ENCODE results near the gene KIF5C. TPM values are rescaled to one million over a fixed set of nuclear protein-coding genes. Genes with fewer than 3 reads are reported as not detected.

KIF5C gene
- total RNA-seq, 6 donors from 2014 or later = 0.44 to 1.6 (median 0.85) TPM

- no peaks in the 10 kb centered on the region for H3K9me3 ChIP-seq
- WGBS, 2 donors = 85 to 91% methylated on average over 7 of the region's 7 CpGs
- no peak for DNase-seq
- no peaks in the 10 kb centered on the region for H3K27me3 ChIP-seq
- ATAC-seq (ENCODE audit: low FRiP score in 2 of 2) = no peak
- peaks cover 0 to 16% (median 10%) of the 10 kb centered on the region in 4 donors for H3K4me1 ChIP-seq
- TF ChIP-seq CTCF (IDR thresholded peaks at IDR 0.05) (no peak), POLR2A (IDR thresholded peaks at IDR 0.05) (no peak), EP300 (IDR thresholded peaks at IDR 0.05) (no peak), POLR2AphosphoS5 (IDR thresholded peaks at IDR 0.05) (no peak)
- H3K4me3 ChIP-seq = no peak overlapping the region
- H3K36me3 ChIP-seq = no peaks in the 10 kb centered on the region
- H3K27ac ChIP-seq = no peak overlapping the region
Measured at GRCh38 chr2:148967056-148967455, 92.0 kb downstream of the KIF5C start.

- H3K9me3 ChIP-seq = no peaks in the 10 kb centered on the region
- H3K27me3 ChIP-seq = no peaks in the 10 kb centered on the region
- no peaks in the 10 kb centered on the region for H3K36me3 ChIP-seq
- DNase-seq = no peak
- 65 to 66% methylated on average over 8 of the region's 8 CpGs for WGBS, 2 donors
- peaks cover 0 to 16% (median 10%) of the 10 kb centered on the region in 4 donors for H3K4me1 ChIP-seq
- TF ChIP-seq POLR2A (IDR thresholded peaks at IDR 0.05) (no peak), EP300 (IDR thresholded peaks at IDR 0.05) (no peak), CTCF (IDR thresholded peaks at IDR 0.05) (no peak), POLR2AphosphoS5 (IDR thresholded peaks at IDR 0.05) (no peak)
- H3K4me3 ChIP-seq = no peak overlapping the region
- no peak overlapping the region for H3K27ac ChIP-seq
- no peak for ATAC-seq (ENCODE audit: low FRiP score in 2 of 2)
Measured at GRCh38 chr2:148967578-148967977, 92.6 kb downstream of the KIF5C start.

- ATAC-seq (ENCODE audit: low FRiP score in 2 of 2) (no peak), DNase-seq (no peak)
- Histone ChIP-seq H3K27ac (no peak overlapping the region), H3K4me3 (no peak overlapping the region), H3K36me3 (no peaks in the 10 kb centered on the region), H3K4me1 (peaks cover 0 to 16% (median 10%) of the 10 kb centered on the region in 4 donors), H3K27me3 (no peaks in the 10 kb centered on the region), H3K9me3 (no peaks in the 10 kb centered on the region)
- 94 to 97% methylated on average over 4 of the region's 4 CpGs for WGBS, 2 donors
- TF ChIP-seq EP300 (IDR thresholded peaks at IDR 0.05) (no peak), POLR2AphosphoS5 (IDR thresholded peaks at IDR 0.05) (no peak), CTCF (IDR thresholded peaks at IDR 0.05) (no peak), POLR2A (IDR thresholded peaks at IDR 0.05) (no peak)
Measured at GRCh38 chr2:148968301-148968700, 93.3 kb downstream of the KIF5C start.

GRCh38 chr2:148968776-148969319 is 93.8 kb downstream of the KIF5C start:
- TF ChIP-seq EP300 (IDR thresholded peaks at IDR 0.05) (no peak), CTCF (IDR thresholded peaks at IDR 0.05) (no peak), POLR2A (IDR thresholded peaks at IDR 0.05) (no peak), POLR2AphosphoS5 (IDR thresholded peaks at IDR 0.05) (no peak)
- 89 to 93% methylated on average over 4 of the region's 4 CpGs for WGBS, 2 donors

GRCh38 chr2:148969659-148970061 is 94.6 kb downstream of the KIF5C start:
- WGBS, 2 donors = 71 to 79% methylated on average over 7 of the region's 7 CpGs
- H3K27ac ChIP-seq = no peak overlapping the region
- H3K4me1 ChIP-seq = peaks cover 0 to 16% (median 10%) of the 10 kb centered on the region in 4 donors

More at GRCh38 chr2:148968776-148969319, 93.8 kb downstream of the KIF5C start:
- no peaks in the 10 kb centered on the region for H3K9me3 ChIP-seq
- no peaks in the 10 kb centered on the region for H3K27me3 ChIP-seq
- no peak overlapping the region for H3K27ac ChIP-seq
- ATAC-seq (ENCODE audit: low FRiP score in 2 of 2) (no peak), DNase-seq (no peak)
- H3K36me3 ChIP-seq = no peaks in the 10 kb centered on the region
- H3K4me1 ChIP-seq = peaks cover 0 to 16% (median 10%) of the 10 kb centered on the region in 4 donors
- no peak overlapping the region for H3K4me3 ChIP-seq

More at GRCh38 chr2:148969659-148970061, 94.6 kb downstream of the KIF5C start:
- Histone ChIP-seq H3K9me3 (no peaks in the 10 kb centered on the region), H3K4me3 (no peak overlapping the region), H3K27me3 (no peaks in the 10 kb centered on the region), H3K36me3 (no peaks in the 10 kb centered on the region)
- DNase-seq = no peak
- TF ChIP-seq EP300 (IDR thresholded peaks at IDR 0.05) (no peak), POLR2A (IDR thresholded peaks at IDR 0.05) (no peak), POLR2AphosphoS5 (IDR thresholded peaks at IDR 0.05) (no peak), CTCF (IDR thresholded peaks at IDR 0.05) (no peak)
- no peak for ATAC-seq (ENCODE audit: low FRiP score in 2 of 2)
